Renal pelvis (tissue), 4 donors: ENCODE data around the gene CD22. TPM values are rescaled to one million over a fixed set of nuclear protein-coding genes. Genes with fewer than 3 reads are reported as not detected.

Experiments used
- DNase-seq: peaks from one replicate; pipeline ENCODE4 v3.0.0-alpha.2; 2013
- polyA plus RNA-seq, 3 donors: library from polyadenylated mRNA; unstranded; fragments of 120-200 nt; gene quantifications; one replicate each; pipeline ENCODE4 v1.2.1, GENCODE V29; 2013; ENCODE audit not compliant: insufficient read length in 3 of 3

CD22 gene
- polyA plus RNA-seq, 3 donors: 8.4 to 33.6 (median 15.5) TPM

DNA sequence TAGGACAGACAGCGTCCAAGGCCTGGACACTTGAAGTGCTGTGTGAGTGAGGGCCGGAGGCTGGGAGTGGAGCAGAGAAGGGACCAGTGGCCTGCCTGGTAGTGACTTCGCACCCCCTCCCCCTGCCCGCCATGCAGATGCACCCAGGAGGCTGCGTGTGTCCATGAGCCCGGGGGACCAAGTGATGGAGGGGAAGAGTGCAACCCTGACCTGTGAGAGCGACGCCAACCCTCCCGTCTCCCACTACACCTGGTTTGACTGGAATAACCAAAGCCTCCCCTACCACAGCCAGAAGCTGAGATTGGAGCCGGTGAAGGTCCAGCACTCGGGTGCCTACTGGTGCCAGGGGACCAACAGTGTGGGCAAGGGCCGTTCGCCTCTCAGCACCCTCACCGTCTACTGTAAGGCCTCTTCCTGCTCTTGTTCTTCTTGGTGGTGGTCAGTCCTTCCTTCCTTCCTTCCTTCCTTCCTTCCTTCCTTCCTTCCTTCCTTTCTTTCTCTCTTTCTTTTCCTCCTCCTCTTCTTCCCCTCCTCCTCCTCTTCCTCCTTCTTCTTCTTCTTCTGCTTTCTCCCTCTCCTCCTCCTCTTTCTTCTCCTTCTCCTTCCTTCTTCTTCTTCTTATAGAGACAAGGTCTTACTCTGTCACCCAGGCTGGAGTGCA is 12.7 kb downstream of the CD22 start:
- no peak for DNase-seq

- DNase-seq: no peak
Observed at GRCh38 chr19:35342430-35342829, 13.4 kb downstream of the CD22 start.

GRCh38 chr19:35344511-35345031 is 15.6 kb downstream of the CD22 start:
- DNase-seq: no peak

GRCh38 chr19:35345671-35346111 is 16.7 kb downstream of the CD22 start:
- no peak for DNase-seq

DNA sequence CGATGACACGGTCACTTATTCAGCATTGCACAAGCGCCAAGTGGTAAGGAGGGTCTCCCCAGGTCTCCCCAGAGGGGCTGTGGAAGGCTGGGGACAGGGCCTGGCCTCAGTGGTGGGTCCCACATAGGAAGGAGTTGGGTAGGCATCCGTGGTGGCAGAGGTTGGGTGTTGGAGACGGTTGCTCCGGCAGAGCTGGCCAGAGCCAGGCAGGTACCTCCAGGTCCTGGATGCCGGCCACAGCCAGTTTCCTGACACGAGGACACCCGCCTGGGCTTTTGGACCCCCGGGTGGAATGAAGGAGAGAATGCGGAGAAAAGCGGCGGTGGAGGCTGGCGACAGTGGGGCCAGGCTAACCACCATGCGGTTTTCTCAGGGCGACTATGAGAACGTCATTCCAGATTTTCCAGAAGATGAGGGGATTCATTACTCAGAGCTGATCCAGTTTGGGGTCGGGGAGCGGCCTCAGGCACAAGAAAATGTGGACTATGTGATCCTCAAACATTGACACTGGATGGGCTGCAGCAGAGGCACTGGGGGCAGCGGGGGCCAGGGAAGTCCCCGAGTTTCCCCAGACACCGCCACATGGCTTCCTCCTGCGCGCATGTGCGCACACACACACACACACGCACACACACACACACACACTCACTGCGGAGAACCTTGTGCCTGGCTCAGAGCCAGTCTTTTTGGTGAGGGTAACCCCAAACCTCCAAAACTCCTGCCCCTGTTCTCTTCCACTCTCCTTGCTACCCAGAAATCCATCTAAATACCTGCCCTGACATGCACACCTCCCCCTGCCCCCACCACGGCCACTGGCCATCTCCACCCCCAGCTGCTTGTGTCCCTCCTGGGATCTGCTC is 17.4 kb downstream of the CD22 start:
- DNase-seq: no peak

DNA sequence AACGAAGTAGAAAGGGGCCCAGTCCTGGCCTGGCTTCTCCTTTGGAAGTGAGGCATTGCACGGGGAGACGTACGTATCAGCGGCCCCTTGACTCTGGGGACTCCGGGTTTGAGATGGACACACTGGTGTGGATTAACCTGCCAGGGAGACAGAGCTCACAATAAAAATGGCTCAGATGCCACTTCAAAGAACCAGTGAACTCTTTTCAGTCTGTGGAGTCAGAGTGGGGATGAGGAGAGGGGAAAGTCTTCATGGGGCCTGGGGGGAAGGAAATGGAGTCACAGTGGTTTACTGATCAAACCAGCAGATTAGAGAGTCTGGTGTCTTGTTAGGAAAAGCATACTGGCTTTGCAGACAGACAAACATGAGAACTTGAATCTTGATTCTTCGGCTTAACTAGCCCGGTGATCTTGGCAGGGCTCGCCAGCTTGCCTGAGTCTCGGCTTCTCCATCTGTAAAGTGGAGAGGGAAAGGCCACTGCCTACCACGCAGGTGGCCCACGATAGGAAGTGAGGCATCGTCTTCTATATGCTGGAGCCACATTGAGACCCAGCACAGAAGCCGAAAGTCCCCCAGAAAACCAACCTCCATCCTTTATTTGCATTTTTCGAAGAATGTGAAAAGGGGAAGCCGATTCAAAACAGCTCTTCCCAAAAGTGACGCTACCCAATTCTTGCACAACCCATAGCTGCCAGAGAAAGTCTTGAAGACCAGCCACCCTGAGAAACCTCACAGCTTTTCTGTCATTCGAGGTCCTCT is 18.4 kb downstream of the CD22 start, which contains the start of gene FFAR1:
Gene FFAR1, plus strand, starts transcription at position 732 of the 759 bp plus-strand sequence. CDS start 3,650 bp downstream, outside the sequence.
- DNase-seq: no peak

GRCh38 chr19:35347930-35348298 is 18.9 kb downstream of the CD22 start:
- DNase-seq: no peak

GRCh38 chr19:35348911-35349611 is 20.1 kb downstream of the CD22 start:
- DNase-seq: no peak

- no peak for DNase-seq
Observed at GRCh38 chr19:35349614-35350521, 20.9 kb downstream of the CD22 start.

DNA sequence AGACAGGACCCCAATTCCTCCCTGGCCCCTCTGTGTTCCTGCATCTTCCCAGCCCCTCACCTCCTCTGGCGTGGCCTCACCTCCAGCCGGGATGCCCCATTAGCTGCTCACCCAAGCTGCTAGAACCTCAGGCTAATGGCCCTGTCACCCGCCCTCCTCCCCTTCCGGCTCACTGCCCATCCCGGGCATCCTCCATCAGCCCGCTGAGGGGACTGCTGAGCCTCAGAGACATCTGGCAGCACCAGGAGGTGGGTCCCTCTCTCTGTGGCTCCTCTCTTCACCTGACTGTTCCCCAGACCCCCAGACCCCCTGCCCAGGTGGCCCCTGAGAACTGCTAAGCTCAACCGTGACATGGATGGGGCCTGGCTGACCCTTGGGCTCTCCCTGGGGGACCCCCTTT is 21.6 kb downstream of the CD22 start:
- peak; percentile 55 for DNase-seq

DNA sequence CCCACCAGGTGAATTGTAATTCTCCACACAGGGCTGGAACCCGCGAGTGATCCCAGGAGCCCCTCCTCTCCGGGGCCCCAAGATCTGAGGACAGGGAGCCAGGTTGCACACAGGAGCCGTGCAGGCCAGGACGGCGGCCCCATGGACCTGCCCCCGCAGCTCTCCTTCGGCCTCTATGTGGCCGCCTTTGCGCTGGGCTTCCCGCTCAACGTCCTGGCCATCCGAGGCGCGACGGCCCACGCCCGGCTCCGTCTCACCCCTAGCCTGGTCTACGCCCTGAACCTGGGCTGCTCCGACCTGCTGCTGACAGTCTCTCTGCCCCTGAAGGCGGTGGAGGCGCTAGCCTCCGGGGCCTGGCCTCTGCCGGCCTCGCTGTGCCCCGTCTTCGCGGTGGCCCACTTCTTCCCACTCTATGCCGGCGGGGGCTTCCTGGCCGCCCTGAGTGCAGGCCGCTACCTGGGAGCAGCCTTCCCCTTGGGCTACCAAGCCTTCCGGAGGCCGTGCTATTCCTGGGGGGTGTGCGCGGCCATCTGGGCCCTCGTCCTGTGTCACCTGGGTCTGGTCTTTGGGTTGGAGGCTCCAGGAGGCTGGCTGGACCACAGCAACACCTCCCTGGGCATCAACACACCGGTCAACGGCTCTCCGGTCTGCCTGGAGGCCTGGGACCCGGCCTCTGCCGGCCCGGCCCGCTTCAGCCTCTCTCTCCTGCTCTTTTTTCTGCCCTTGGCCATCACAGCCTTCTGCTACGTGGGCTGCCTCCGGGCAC is 22.6 kb downstream of the CD22 start:
- no peak for DNase-seq

GRCh38 chr19:35352177-35352447 is 23.1 kb downstream of the CD22 start:
- no peak for DNase-seq

- peak; percentile 71 for DNase-seq
Observed at GRCh38 chr19:35352448-35353304, 23.7 kb downstream of the CD22 start.

- DNase-seq: no peak
Observed at GRCh38 chr19:35353635-35354034, 24.6 kb downstream of the CD22 start.

- DNase-seq: no peak
Observed at GRCh38 chr19:35354898-35355297, 25.9 kb downstream of the CD22 start.

DNA sequence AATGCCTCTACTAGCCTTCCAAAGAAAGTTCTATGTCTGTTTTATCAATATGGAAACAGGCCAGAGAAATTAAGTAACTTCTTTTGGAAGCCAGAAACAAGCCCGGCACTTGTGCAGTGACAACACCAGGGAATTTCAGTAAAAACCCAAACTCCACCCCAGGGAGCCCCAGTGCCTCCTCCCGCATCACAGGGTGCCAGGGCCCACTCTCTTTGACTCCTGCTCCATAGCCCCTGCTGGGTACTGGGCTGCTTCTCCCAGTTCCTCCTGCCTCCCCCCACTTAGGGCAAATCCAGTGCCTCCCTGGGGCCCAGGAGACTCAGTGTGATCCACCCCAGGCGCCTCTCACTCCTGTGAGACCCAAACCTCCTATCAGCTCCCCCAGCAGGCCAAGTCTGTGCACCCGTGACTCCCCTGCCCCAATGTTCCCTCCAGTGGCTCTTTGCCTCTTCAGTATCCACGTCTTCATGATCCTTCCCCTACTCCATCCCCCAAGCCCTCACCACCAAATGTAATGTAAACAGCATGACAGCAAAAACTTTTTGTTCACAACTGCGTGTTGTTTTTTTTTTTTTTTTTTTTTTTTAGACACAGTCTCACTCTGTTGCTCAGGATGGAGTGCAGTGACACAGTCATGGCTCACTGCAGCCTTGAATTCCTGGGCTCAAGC is 26.9 kb downstream of the CD22 start:
- no peak for DNase-seq

DNA sequence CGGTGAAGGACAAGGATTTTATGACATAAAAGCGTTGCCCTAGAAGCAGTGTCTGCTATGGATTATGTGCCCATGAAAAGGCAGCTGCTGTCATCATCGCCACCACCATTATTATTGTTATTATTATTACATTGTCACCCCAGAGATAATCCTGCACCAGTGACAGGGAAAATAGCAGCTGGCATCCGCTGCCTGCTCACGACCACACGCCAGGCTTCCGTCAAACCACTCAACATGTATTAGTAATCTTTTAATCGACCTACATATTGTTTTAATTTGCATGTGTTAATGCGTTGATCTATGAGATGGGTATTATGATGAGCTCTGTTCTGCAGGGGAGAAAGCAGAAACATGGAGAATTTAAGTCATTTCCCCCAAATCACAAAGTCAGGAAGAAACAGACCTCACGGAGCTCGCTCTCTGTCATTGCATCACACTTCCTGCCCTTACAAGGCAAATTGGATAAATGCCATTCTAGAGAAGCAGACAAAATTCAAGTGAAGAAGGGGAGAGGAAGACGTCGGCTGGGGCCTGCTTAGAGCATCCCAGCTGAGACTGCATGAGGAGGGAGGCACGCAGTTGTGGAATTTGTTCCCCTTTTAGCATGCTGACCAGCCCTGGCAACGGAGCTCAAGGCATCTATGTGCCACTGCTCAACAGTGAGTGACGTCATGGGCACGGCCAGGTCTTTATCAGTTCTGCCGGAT is 29.0 kb downstream of the CD22 start, which contains the start of gene FFAR3:
Gene FFAR3, plus strand, starts transcription at position 594 of the 707 bp plus-strand sequence. CDS start 431 bp downstream, outside the sequence.
- no peak for DNase-seq
